GM23338 (cell line): ENCODE measurements around the gene LRTM2. TPM values are rescaled to one million over a fixed set of nuclear protein-coding genes. Genes with fewer than 3 reads are reported as not detected.

ENCODE experiments used
- ATAC-seq: fragments of 200-7000 bp; cut with Tn5 transposase; 3 replicates; pipeline ENCODE4 v1.9.1; 2020
- DNase-seq: peaks from one replicate; pipeline ENCODE4 v3.0.0-alpha.2; 2015; ENCODE audit warnings: low spot score
- H2AFZ ChIP-seq: fragments of 200-600 bp; sonication (generic); 2 replicates; pipeline ENCODE4 v1.8.0; 2016; ENCODE audit warnings: antibody characterized with exemption, mild to moderate bottlenecking, moderate library complexity
- H3F3A ChIP-seq: fragments of 200-600 bp; sonication (generic); replicated peaks from 2 replicates; pipeline ENCODE4 v1.8.0; 2017; ENCODE audit warnings: antibody characterized with exemption, mixed run types, low read depth
- H3K27ac ChIP-seq: fragments of 200-600 bp; sonication (generic); 2 replicates; pipeline ENCODE4 v1.6.1; 2016; ENCODE audit warnings: low read depth
- H3K27me3 ChIP-seq: fragments of 200-600 bp; sonication (generic); 2 replicates; pipeline ENCODE4 v1.8.0; 2016; ENCODE audit warnings: mild to moderate bottlenecking, mixed run types, moderate library complexity; ENCODE audit not compliant: insufficient read depth
- H3K36me3 ChIP-seq: fragments of 200-600 bp; sonication (generic); 2 replicates; pipeline ENCODE4 v1.8.0; 2016; ENCODE audit warnings: mild to moderate bottlenecking; ENCODE audit not compliant: insufficient read depth
- H3K4me1 ChIP-seq: fragments of 200-600 bp; sonication (generic); 2 replicates; pipeline ENCODE4 v1.8.0; 2016; ENCODE audit warnings: mild to moderate bottlenecking, moderate library complexity; ENCODE audit not compliant: insufficient read depth
- H3K4me2 ChIP-seq: fragments of 200-600 bp; sonication (generic); 2 replicates; pipeline ENCODE4 v1.7.1; 2017; ENCODE audit warnings: mixed run types
- H3K4me3 ChIP-seq: fragments of 200-600 bp; sonication (generic); 2 replicates; pipeline ENCODE4 v1.6.1; 2016; ENCODE audit warnings: mixed run types
- H3K79me2 ChIP-seq: fragments of 200-600 bp; sonication (generic); replicated peaks from 2 replicates; pipeline ENCODE4 v1.8.0; 2017; ENCODE audit warnings: mild to moderate bottlenecking; ENCODE audit not compliant: insufficient read depth
- H3K9me2 ChIP-seq: fragments of 200-600 bp; sonication (generic); 2 replicates; pipeline ENCODE4 v1.8.0; 2017; ENCODE audit not compliant: insufficient read depth
- H4K20me1 ChIP-seq: fragments of 200-600 bp; sonication (generic); replicated peaks from 2 replicates; pipeline ENCODE4 v1.8.0; 2017; ENCODE audit warnings: mild to moderate bottlenecking; ENCODE audit not compliant: insufficient read depth
- H3K27ac Mint-ChIP-seq: 2 replicates; pipeline ENCODE4 v1.8.0; 2020; ENCODE audit warnings: inconsistent platforms, mild to moderate bottlenecking, moderate library complexity, mixed read lengths
- H3K27me3 Mint-ChIP-seq: 3 replicates; pipeline ENCODE4 v1.8.0; 2022; ENCODE audit warnings: low read depth, mild to moderate bottlenecking, moderate library complexity, mixed read lengths, inconsistent platforms; ENCODE audit not compliant: insufficient read depth, poor library complexity
- H3K36me3 Mint-ChIP-seq: 3 replicates; pipeline ENCODE4 v1.8.0; 2021; ENCODE audit warnings: low read depth, mild to moderate bottlenecking, inconsistent platforms, moderate library complexity, mixed read lengths
- H3K4me1 Mint-ChIP-seq: 3 replicates; pipeline ENCODE4 v1.8.0; 2020; ENCODE audit warnings: mild to moderate bottlenecking, inconsistent platforms, mixed read lengths
- H3K4me3 Mint-ChIP-seq: 3 replicates; pipeline ENCODE4 v1.8.0; 2021; ENCODE audit warnings: moderate library complexity, mild to moderate bottlenecking, inconsistent platforms, mixed read lengths
- H3K9me3 Mint-ChIP-seq: 3 replicates; pipeline ENCODE4 v1.8.0; 2020; ENCODE audit warnings: moderate library complexity, mild to moderate bottlenecking, inconsistent platforms, mixed read lengths
- CREB1 ChIP-seq: fragments of 250-450 bp; sonication (Bioruptor Pico); IDR thresholded peaks from 2 replicates; pipeline ENCODE4 v1.5.0; 2020; ENCODE audit warnings: low read depth, mild to moderate bottlenecking, moderate library complexity
- EZH2 ChIP-seq: fragments of 200-600 bp; sonication (generic); IDR thresholded peaks from one replicate; pipeline ENCODE4 v1.8.0; 2017; ENCODE audit warnings: antibody characterized with exemption, mild to moderate bottlenecking, low read depth; ENCODE audit not compliant: unreplicated experiment
- EZH2phosphoT487 ChIP-seq: fragments of 200-600 bp; sonication (generic); IDR thresholded peaks from one replicate; pipeline ENCODE4 v1.8.1; 2018; ENCODE audit warnings: antibody characterized with exemption; ENCODE audit not compliant: unreplicated experiment
- JUNB ChIP-seq: IDR thresholded peaks from one replicate; pipeline ENCODE4 v1.6.1; 2016; ENCODE audit warnings: antibody characterized with exemption; ENCODE audit not compliant: unreplicated experiment
- NANOG ChIP-seq: IDR thresholded peaks from 2 replicates; pipeline ENCODE4 v1.6.1; 2016; ENCODE audit warnings: antibody characterized with exemption, borderline replicate concordance
- POLR2AphosphoS5 ChIP-seq: IDR thresholded peaks from 2 replicates; pipeline ENCODE4 v1.6.1; 2016; ENCODE audit warnings: antibody characterized with exemption, low read depth
- STAT1 ChIP-seq: IDR thresholded peaks from one replicate; pipeline ENCODE4 v1.6.1; 2016; ENCODE audit warnings: antibody characterized with exemption; ENCODE audit not compliant: unreplicated experiment
- ZNF114 ChIP-seq: fragments of 250-450 bp; sonication (Bioruptor Pico); IDR thresholded peaks from 2 replicates; pipeline ENCODE4 v1.5.0; 2020; ENCODE audit warnings: mild to moderate bottlenecking, moderate library complexity
- ZNF331 ChIP-seq: fragments of 250-450 bp; sonication (Bioruptor Pico); IDR thresholded peaks from 2 replicates; pipeline ENCODE4 v1.5.0; 2020; ENCODE audit warnings: low read depth, mild to moderate bottlenecking, moderate library complexity
- polyA plus RNA-seq: library from polyadenylated mRNA; unstranded; fragments of >200 nt; fragmentation: Nextera tagmentation; extraction: Ambion mirVana; gene quantifications from 2 replicates; pipeline ENCODE4 v1.2.1, GENCODE V29; 2016
- total RNA-seq: library from RNA; depleted of rRNA; stranded (reverse); fragments of >200 nt; shearing (Covaris generic); gene quantifications from 2 replicates; pipeline ENCODE4 v1.2.3, GENCODE V29; 2014
- TF ChIP-seq, protein P1 (sequence below), 2 experiments: fragments of 200-600 bp in 1 of 2; sonication (generic) in 1 of 2; conservative IDR thresholded peaks; 2 replicates each; pipeline versions ENCODE4 v1.5.1 to v1.6.1; 2016 to 2017; ENCODE audit warnings: antibody characterized with exemption in 2 of 2, low read depth in 2 of 2, mild to moderate bottlenecking in 2 of 2, moderate library complexity in 1 of 2
- TF ChIP-seq, protein P2 (sequence below): IDR thresholded peaks from one replicate; pipeline ENCODE4 v1.6.1; 2018; ENCODE audit warnings: antibody characterized with exemption; ENCODE audit not compliant: unreplicated experiment
- TF ChIP-seq, protein P3 (sequence below): IDR thresholded peaks from 2 replicates; pipeline ENCODE4 v1.6.1; 2016; ENCODE audit warnings: antibody characterized with exemption
- TF ChIP-seq, protein P4 (sequence below): fragments of 250-450 bp; sonication (Bioruptor Pico); IDR thresholded peaks from 2 replicates; pipeline ENCODE4 v1.5.0; 2020; ENCODE audit warnings: mild to moderate bottlenecking, moderate library complexity

The LRTM2 gene
- total and polyA plus RNA-seq, 2 experiments from 2014 or later, result 0.08 TPM; not detected in 1

DNA sequence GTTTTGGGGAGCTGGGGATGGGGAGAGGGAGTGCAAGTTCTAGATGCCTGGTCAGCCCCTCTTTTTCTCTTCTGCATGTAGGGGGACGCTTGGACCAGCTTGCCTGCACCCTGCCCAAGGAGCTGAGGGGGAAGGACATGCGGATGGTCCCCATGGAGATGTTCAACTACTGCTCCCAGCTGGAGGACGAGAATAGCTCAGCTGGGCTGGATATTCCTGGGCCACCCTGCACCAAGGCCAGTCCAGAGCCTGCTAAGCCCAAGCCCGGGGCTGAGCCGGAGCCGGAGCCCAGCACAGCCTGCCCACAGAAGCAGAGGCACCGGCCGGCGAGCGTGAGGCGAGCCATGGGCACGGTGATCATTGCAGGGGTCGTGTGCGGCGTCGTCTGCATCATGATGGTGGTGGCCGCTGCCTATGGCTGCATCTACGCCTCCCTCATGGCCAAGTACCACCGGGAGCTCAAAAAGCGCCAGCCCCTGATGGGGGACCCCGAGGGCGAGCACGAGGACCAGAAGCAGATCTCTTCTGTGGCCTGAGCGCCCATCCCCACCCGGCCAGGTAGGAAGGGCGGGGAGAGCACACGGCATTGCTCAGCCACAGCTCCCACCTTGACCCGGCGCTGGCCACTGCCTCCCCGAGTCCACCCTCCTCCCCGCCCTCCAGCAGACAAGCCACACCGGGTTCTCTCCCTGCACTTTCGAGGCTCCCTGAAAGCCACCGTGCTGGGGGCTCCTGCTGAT is 14.0 kb downstream of the LRTM2 start:
- ATAC-seq (no peak), DNase-seq (no peak)
- Mint-ChIP-seq H3K27ac (no peak overlapping the region), H3K9me3 (no peaks in the 10 kb centered on the region), H3K36me3 (no peaks in the 10 kb centered on the region), H3K4me1 (peaks cover 33% of the 10 kb centered on the region), H3K4me3 (no peak overlapping the region), H3K27me3 (peaks cover 16% of the 10 kb centered on the region)
- Histone ChIP-seq H3F3A (no peaks in the 10 kb centered on the region), H3K4me2 (no peak overlapping the region), H3K36me3 (no peaks in the 10 kb centered on the region), H3K4me3 (no peak overlapping the region), H2AFZ (no peak overlapping the region), H3K27me3 (no peaks in the 10 kb centered on the region), H3K27ac (no peak overlapping the region), H3K9me2 (no peaks in the 10 kb centered on the region), H4K20me1 (no peaks in the 10 kb centered on the region), H3K4me1 (peaks cover 13% of the 10 kb centered on the region), H3K79me2 (no peaks in the 10 kb centered on the region)
- TF ChIP-seq CREB1 (CRISPR knock-in tag) (no peak), POLR2AphosphoS5 (no peak), EZH2phosphoT487 (no peak), NANOG (no peak), JUNB (no peak), ZNF331 (CRISPR knock-in tag) (no peak), STAT1 (no peak), EZH2 (no peak), ZNF114 (CRISPR knock-in tag) (no peak)
- TF ChIP-seq, protein P1, sequence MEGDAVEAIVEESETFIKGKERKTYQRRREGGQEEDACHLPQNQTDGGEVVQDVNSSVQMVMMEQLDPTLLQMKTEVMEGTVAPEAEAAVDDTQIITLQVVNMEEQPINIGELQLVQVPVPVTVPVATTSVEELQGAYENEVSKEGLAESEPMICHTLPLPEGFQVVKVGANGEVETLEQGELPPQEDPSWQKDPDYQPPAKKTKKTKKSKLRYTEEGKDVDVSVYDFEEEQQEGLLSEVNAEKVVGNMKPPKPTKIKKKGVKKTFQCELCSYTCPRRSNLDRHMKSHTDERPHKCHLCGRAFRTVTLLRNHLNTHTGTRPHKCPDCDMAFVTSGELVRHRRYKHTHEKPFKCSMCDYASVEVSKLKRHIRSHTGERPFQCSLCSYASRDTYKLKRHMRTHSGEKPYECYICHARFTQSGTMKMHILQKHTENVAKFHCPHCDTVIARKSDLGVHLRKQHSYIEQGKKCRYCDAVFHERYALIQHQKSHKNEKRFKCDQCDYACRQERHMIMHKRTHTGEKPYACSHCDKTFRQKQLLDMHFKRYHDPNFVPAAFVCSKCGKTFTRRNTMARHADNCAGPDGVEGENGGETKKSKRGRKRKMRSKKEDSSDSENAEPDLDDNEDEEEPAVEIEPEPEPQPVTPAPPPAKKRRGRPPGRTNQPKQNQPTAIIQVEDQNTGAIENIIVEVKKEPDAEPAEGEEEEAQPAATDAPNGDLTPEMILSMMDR (conservative IDR thresholded peaks at IDR 0.05; ENCODE audit: low read depth in 2 of 2), result no peak
- TF ChIP-seq, protein P2, sequence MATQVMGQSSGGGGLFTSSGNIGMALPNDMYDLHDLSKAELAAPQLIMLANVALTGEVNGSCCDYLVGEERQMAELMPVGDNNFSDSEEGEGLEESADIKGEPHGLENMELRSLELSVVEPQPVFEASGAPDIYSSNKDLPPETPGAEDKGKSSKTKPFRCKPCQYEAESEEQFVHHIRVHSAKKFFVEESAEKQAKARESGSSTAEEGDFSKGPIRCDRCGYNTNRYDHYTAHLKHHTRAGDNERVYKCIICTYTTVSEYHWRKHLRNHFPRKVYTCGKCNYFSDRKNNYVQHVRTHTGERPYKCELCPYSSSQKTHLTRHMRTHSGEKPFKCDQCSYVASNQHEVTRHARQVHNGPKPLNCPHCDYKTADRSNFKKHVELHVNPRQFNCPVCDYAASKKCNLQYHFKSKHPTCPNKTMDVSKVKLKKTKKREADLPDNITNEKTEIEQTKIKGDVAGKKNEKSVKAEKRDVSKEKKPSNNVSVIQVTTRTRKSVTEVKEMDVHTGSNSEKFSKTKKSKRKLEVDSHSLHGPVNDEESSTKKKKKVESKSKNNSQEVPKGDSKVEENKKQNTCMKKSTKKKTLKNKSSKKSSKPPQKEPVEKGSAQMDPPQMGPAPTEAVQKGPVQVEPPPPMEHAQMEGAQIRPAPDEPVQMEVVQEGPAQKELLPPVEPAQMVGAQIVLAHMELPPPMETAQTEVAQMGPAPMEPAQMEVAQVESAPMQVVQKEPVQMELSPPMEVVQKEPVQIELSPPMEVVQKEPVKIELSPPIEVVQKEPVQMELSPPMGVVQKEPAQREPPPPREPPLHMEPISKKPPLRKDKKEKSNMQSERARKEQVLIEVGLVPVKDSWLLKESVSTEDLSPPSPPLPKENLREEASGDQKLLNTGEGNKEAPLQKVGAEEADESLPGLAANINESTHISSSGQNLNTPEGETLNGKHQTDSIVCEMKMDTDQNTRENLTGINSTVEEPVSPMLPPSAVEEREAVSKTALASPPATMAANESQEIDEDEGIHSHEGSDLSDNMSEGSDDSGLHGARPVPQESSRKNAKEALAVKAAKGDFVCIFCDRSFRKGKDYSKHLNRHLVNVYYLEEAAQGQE, result no peak
- TF ChIP-seq, protein P3, sequence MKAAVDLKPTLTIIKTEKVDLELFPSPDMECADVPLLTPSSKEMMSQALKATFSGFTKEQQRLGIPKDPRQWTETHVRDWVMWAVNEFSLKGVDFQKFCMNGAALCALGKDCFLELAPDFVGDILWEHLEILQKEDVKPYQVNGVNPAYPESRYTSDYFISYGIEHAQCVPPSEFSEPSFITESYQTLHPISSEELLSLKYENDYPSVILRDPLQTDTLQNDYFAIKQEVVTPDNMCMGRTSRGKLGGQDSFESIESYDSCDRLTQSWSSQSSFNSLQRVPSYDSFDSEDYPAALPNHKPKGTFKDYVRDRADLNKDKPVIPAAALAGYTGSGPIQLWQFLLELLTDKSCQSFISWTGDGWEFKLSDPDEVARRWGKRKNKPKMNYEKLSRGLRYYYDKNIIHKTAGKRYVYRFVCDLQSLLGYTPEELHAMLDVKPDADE, result no peak
- TF ChIP-seq, protein P4, sequence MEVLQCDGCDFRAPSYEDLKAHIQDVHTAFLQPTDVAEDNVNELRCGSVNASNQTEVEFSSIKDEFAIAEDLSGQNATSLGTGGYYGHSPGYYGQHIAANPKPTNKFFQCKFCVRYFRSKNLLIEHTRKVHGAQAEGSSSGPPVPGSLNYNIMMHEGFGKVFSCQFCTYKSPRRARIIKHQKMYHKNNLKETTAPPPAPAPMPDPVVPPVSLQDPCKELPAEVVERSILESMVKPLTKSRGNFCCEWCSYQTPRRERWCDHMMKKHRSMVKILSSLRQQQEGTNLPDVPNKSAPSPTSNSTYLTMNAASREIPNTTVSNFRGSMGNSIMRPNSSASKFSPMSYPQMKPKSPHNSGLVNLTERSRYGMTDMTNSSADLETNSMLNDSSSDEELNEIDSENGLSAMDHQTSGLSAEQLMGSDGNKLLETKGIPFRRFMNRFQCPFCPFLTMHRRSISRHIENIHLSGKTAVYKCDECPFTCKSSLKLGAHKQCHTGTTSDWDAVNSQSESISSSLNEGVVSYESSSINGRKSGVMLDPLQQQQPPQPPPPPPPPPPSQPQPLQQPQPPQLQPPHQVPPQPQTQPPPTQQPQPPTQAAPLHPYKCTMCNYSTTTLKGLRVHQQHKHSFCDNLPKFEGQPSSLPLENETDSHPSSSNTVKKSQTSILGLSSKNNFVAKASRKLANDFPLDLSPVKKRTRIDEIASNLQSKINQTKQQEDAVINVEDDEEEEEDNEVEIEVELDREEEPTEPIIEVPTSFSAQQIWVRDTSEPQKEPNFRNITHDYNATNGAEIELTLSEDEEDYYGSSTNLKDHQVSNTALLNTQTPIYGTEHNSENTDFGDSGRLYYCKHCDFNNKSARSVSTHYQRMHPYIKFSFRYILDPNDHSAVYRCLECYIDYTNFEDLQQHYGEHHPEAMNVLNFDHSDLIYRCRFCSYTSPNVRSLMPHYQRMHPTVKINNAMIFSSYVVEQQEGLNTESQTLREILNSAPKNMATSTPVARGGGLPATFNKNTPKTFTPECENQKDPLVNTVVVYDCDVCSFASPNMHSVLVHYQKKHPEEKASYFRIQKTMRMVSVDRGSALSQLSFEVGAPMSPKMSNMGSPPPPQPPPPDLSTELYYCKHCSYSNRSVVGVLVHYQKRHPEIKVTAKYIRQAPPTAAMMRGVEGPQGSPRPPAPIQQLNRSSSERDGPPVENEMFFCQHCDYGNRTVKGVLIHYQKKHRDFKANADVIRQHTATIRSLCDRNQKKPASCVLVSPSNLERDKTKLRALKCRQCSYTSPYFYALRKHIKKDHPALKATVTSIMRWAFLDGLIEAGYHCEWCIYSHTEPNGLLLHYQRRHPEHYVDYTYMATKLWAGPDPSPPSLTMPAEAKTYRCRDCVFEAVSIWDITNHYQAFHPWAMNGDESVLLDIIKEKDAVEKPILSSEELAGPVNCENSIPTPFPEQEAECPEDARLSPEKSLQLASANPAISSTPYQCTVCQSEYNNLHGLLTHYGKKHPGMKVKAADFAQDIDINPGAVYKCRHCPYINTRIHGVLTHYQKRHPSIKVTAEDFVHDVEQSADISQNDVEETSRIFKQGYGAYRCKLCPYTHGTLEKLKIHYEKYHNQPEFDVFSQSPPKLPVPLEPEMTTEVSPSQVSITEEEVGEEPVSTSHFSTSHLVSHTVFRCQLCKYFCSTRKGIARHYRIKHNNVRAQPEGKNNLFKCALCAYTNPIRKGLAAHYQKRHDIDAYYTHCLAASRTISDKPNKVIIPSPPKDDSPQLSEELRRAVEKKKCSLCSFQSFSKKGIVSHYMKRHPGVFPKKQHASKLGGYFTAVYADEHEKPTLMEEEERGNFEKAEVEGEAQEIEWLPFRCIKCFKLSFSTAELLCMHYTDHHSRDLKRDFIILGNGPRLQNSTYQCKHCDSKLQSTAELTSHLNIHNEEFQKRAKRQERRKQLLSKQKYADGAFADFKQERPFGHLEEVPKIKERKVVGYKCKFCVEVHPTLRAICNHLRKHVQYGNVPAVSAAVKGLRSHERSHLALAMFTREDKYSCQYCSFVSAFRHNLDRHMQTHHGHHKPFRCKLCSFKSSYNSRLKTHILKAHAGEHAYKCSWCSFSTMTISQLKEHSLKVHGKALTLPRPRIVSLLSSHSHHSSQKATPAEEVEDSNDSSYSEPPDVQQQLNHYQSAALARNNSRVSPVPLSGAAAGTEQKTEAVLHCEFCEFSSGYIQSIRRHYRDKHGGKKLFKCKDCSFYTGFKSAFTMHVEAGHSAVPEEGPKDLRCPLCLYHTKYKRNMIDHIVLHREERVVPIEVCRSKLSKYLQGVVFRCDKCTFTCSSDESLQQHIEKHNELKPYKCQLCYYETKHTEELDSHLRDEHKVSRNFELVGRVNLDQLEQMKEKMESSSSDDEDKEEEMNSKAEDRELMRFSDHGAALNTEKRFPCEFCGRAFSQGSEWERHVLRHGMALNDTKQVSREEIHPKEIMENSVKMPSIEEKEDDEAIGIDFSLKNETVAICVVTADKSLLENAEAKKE (CRISPR knock-in tag), result no peak
